ENCODE measurements around the gene POU2F1. TPM values are rescaled to one million over a fixed set of nuclear protein-coding genes. Genes with fewer than 3 reads are reported as not detected.
A peak's percentile ranks its signal among the peaks of the same experiment; 100 is the strongest.

POU2F1 gene
- total and polyA plus RNA-seq, 2 donors: 2.6 to 4.1 TPM

DNA sequence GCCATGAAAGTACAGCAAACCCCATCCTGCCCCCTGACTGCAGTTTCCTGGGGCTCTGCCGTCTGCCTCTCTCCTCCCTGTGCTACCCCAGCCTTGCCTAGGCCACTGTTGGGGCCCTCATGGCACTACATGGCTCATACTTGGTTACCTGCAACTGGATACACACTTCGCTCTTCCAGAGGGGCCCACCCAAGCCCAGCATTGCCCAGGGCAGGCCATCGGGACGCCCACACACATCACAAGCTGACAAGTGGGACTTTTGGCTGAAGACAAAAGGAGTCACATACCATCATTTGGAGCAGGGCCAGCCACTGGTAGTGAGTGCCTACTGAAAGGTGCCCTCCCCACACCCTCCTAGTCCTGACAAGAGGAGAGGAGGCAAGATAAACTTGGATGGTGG lies 214.8 kb downstream of the POU2F1 start:
- no peak overlapping the region for H3K27ac ChIP-seq (ENCODE audit: low read depth in 1 of 2, low read length in 1 of 2)
- DNase-seq (ENCODE audit: low read depth in 6 of 9, low spot score in 9 of 9): no peak
- H3K27me3 ChIP-seq (ENCODE audit: control insufficient read depth in 2 of 2, insufficient read depth in 1 of 2, low read length in 1 of 2): no peaks in the 10 kb centered on the region
- no peak overlapping the region for H3K4me3 ChIP-seq (ENCODE audit: low read length in 2 of 2)
- WGBS: 96% methylated on average over 4 of the region's 4 CpGs
- peaks cover 82 to 92% of the 10 kb centered on the region in 2 donors for H3K36me3 ChIP-seq (ENCODE audit: control insufficient read depth in 2 of 2, insufficient read depth in 2 of 2, low read length in 1 of 2)
- H3K4me1 ChIP-seq (ENCODE audit: control insufficient read depth in 2 of 2, insufficient read depth in 2 of 2, low read length in 2 of 2): peaks cover 5 to 31% of the 10 kb centered on the region in 2 donors
- peaks cover 0 to 5% of the 10 kb centered on the region in 2 donors for H3K9me3 ChIP-seq (ENCODE audit: control insufficient read depth in 2 of 2, insufficient read depth in 1 of 2, low read length in 1 of 2)

DNA sequence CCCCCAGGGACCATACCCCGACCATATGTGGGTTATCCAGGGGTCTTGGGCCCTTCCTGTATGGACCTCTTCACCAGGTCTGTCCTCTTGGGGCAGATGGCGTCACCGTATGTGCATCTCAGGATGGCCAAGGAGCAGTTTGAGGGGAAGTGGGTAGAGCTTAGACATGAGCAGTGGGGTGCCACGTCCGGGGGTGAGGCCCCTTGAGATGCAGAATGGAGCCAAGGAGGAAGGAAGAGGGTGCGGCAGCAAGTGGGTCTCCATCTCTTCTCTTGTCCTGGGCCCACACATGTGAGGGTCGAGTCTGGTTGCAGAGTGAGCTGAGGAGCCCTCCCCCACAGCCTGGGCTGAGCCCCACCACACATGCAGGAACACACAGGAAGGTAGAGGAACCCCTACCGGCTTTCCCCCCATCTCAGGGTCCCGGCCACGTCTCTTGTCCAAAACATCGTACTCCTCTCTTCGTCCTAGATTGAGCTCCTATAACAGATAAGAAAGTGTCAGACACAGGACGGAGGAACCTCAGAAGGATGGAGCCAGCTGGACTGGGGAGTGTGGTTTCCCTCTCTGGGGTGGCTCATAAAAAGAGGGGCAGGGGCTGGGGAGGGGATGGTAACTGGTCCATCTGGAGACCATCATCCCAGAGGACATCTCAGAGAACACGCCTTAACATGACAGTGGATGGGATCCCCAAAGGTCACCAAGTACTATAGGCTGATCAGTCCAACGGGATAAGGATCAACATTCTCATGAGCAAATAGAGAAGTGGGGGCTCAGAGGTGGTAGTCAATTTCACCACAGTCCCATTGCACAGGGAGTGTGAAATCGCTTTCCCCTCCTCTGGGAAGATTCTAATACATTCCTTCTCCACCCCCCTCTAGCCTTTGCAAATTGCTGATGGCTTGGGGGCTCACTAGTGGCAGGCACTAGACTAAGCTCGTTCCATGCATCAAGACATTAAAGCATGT lies 217.8 kb downstream of the POU2F1 start:
- H3K9me3 ChIP-seq (ENCODE audit: control insufficient read depth in 2 of 2, insufficient read depth in 1 of 2, low read length in 1 of 2): peaks cover 0 to 3% of the 10 kb centered on the region in 2 donors
- WGBS: 81% methylated on average over 17 of the region's 17 CpGs
- H3K4me1 ChIP-seq (ENCODE audit: control insufficient read depth in 2 of 2, insufficient read depth in 2 of 2, low read length in 2 of 2): peaks cover 13 to 48% of the 10 kb centered on the region in 2 donors
- H3K27ac ChIP-seq (ENCODE audit: low read depth in 1 of 2, low read length in 1 of 2): no peak overlapping the region
- H3K27me3 ChIP-seq (ENCODE audit: control insufficient read depth in 2 of 2, insufficient read depth in 1 of 2, low read length in 1 of 2): no peaks in the 10 kb centered on the region
- DNase-seq (ENCODE audit: low read depth in 6 of 9, low spot score in 9 of 9): no peak
- H3K36me3 ChIP-seq (ENCODE audit: control insufficient read depth in 2 of 2, insufficient read depth in 2 of 2, low read length in 1 of 2): peaks cover 66 to 83% of the 10 kb centered on the region in 2 donors
- no peak overlapping the region for H3K4me3 ChIP-seq (ENCODE audit: low read length in 2 of 2)

DNA sequence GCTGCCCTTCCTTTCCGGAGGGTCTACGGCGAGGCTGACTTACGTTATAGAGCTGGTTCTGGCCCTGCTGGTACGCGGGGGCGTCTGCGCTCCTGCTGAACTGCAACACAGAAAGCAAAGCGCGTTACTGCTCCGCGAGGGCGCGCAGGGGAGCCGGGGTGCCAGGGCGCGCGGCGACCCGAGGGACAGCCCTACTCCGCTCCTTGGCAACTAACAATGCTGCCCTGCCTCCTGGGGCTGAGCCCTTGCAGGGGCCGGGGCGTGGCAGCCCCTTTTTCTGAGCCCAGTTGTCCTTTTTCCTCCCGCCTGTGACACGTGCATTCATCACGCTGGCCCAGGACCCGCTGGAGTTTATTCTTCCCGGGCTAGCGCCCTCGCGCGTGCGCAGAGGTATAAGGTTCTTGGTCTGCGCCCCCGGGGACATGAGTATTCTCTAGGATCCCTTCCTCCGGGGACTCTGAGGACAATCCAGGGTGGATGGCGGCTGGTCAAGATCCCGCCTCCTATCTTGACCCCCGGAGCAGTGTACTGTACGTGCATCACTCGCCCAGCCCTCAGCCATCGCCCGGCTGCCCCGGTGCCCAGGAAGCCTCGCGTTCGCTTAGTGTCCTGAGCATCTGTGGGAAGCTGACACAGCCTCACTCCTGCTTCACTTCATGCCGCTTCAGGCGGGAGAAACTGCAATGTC lies 218.8 kb downstream of the POU2F1 start:
- Histone ChIP-seq H3K4me3 (ENCODE audit: low read length in 2 of 2) (peak overlapping the region in 1 of 2 donors; percentile 24), H3K27me3 (ENCODE audit: control insufficient read depth in 2 of 2, insufficient read depth in 1 of 2, low read length in 1 of 2) (no peaks in the 10 kb centered on the region), H3K36me3 (ENCODE audit: control insufficient read depth in 2 of 2, insufficient read depth in 2 of 2, low read length in 1 of 2) (peaks cover 65 to 83% of the 10 kb centered on the region in 2 donors), H3K27ac (ENCODE audit: low read depth in 1 of 2, low read length in 1 of 2) (peak overlapping the region in 1 of 2 donors; percentile 36), H3K4me1 (ENCODE audit: control insufficient read depth in 2 of 2, insufficient read depth in 2 of 2, low read length in 2 of 2) (peaks cover 15 to 57% of the 10 kb centered on the region in 2 donors), H3K9me3 (ENCODE audit: control insufficient read depth in 2 of 2, insufficient read depth in 1 of 2, low read length in 1 of 2) (peaks cover 0 to 3% of the 10 kb centered on the region in 2 donors)
- 27% methylated on average over 49 of the region's 49 CpGs for WGBS
- no peak for DNase-seq (ENCODE audit: low read depth in 6 of 9, low spot score in 9 of 9)

DNA sequence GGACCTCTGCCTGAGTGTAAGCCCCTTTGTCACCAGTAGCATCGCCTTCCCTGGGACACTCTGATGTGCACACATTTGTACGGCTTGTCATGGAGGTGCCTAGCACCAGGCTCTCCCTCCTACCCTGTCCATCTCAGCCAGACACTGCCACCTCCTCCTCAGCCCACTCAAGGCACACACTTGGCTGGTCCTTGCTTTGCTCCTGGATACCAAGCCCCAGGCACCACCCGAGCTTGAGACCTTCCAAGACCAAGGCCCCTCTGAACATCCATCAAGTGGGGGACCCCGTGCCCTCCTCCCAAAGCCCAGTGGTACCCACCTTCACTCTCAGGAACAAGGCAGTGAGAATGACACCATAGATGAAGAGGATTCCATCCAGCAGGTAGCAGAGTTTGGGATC lies 219.7 kb downstream of the POU2F1 start:
- DNase-seq (ENCODE audit: low read depth in 6 of 9, low spot score in 9 of 9): no peak
- Histone ChIP-seq H3K27me3 (ENCODE audit: control insufficient read depth in 2 of 2, insufficient read depth in 1 of 2, low read length in 1 of 2) (no peaks in the 10 kb centered on the region), H3K4me1 (ENCODE audit: control insufficient read depth in 2 of 2, insufficient read depth in 2 of 2, low read length in 2 of 2) (peaks cover 15 to 62% of the 10 kb centered on the region in 2 donors), H3K27ac (ENCODE audit: low read depth in 1 of 2, low read length in 1 of 2) (no peak overlapping the region), H3K4me3 (ENCODE audit: low read length in 2 of 2) (no peak overlapping the region), H3K9me3 (ENCODE audit: control insufficient read depth in 2 of 2, insufficient read depth in 1 of 2, low read length in 1 of 2) (peaks cover 0 to 3% of the 10 kb centered on the region in 2 donors), H3K36me3 (ENCODE audit: control insufficient read depth in 2 of 2, insufficient read depth in 2 of 2, low read length in 1 of 2) (peaks cover 62 to 79% of the 10 kb centered on the region in 2 donors)
- WGBS: 100% methylated on average over 4 of the region's 4 CpGs

DNA sequence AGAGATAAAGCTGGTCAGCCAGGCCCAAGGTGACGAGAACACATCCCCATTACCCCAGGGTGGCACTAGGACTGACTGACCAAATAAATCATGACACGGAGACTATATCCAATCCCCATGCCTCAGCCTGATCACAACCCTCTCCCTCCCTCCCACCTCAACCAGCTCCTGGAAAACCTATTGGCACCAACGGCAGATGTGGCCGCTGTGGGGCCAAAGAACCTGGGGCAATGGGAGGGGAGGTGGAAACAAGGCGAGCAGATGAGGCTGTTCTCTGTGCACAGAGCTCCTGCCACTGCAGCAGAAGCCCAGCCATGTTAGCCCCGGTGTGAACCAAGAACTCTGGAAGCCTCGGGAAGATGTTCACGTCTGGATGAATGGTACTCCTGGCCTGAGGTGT lies 220.1 kb downstream of the POU2F1 start:
- Histone ChIP-seq H3K36me3 (ENCODE audit: control insufficient read depth in 2 of 2, insufficient read depth in 2 of 2, low read length in 1 of 2) (peaks cover 60 to 75% of the 10 kb centered on the region in 2 donors), H3K4me1 (ENCODE audit: control insufficient read depth in 2 of 2, insufficient read depth in 2 of 2, low read length in 2 of 2) (peaks cover 18 to 62% of the 10 kb centered on the region in 2 donors), H3K4me3 (ENCODE audit: low read length in 2 of 2) (no peak overlapping the region), H3K27me3 (ENCODE audit: control insufficient read depth in 2 of 2, insufficient read depth in 1 of 2, low read length in 1 of 2) (no peaks in the 10 kb centered on the region), H3K27ac (ENCODE audit: low read depth in 1 of 2, low read length in 1 of 2) (no peak overlapping the region), H3K9me3 (ENCODE audit: control insufficient read depth in 2 of 2, insufficient read depth in 1 of 2, low read length in 1 of 2) (peaks cover 0 to 3% of the 10 kb centered on the region in 2 donors)
- 97% methylated on average over 8 of the region's 8 CpGs for whole genome bisulfite sequencing
- no peak for DNase-seq (ENCODE audit: low read depth in 6 of 9, low spot score in 9 of 9)

DNA sequence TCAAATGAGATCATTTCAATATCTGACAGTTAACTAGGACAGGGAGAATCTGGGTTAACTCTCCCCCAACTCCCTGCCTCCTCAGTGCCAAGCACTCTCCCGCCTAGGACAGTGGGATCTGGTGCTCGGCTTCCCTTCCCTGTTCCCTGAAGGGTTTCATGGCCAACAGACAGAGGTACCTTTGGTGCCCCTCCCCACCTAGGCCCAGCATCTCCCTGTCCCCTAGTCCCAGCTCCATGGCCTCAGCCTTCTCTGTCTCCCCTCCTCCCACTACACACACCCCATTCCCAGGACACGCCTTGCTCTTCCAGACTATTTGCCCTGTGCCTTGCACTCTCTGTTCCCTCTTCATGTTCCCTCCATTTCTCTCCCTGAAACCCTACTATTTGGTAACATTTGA lies 220.5 kb downstream of the POU2F1 start:
- Histone ChIP-seq H3K27ac (ENCODE audit: low read depth in 1 of 2, low read length in 1 of 2) (no peak overlapping the region), H3K9me3 (ENCODE audit: control insufficient read depth in 2 of 2, insufficient read depth in 1 of 2, low read length in 1 of 2) (peaks cover 0 to 3% of the 10 kb centered on the region in 2 donors), H3K4me3 (ENCODE audit: low read length in 2 of 2) (no peak overlapping the region), H3K36me3 (ENCODE audit: control insufficient read depth in 2 of 2, insufficient read depth in 2 of 2, low read length in 1 of 2) (peaks cover 60 to 71% of the 10 kb centered on the region in 2 donors), H3K4me1 (ENCODE audit: control insufficient read depth in 2 of 2, insufficient read depth in 2 of 2, low read length in 2 of 2) (peaks cover 22 to 66% of the 10 kb centered on the region in 2 donors), H3K27me3 (ENCODE audit: control insufficient read depth in 2 of 2, insufficient read depth in 1 of 2, low read length in 1 of 2) (no peaks in the 10 kb centered on the region)
- WGBS: 98% methylated on average over 3 of the region's 3 CpGs
- no peak for DNase-seq (ENCODE audit: low read depth in 6 of 9, low spot score in 9 of 9)

DNA sequence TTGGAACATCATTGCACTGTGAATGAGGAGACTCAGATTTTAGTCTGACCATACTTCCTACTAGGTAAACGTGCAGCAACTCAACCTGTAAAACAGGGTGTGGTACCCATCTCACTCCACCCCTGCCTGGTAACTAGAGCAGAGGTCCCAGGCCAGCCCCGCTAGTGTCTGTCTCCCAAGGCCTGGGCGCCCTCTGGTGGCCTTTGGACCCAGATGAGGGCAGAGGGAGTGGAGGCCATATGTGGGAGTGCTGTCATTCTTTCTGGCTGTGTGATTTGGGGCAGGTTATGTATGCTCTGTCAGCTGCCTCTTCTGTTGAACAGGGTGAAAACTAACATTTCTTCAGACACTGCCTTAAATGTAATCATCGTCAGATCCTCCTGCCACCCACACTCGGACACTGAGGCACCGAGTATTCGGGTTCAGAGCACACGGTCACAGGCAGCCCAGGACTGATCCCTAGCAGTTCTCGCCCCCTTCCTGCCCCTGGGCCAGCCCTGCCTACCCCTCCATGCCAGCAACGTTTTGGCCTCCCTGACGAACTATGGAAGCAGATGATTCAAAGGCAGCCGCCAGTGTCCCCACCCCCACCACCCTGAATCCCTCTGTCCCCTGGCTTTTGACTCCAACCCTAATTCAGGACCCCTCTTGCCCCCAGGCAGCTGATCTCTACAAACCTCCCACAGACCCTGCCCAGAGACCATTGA lies 221.6 kb downstream of the POU2F1 start:
- Histone ChIP-seq H3K27me3 (ENCODE audit: control insufficient read depth in 2 of 2, insufficient read depth in 1 of 2, low read length in 1 of 2) (no peaks in the 10 kb centered on the region), H3K4me3 (ENCODE audit: low read length in 2 of 2) (no peak overlapping the region), H3K9me3 (ENCODE audit: control insufficient read depth in 2 of 2, insufficient read depth in 1 of 2, low read length in 1 of 2) (peaks cover 0 to 3% of the 10 kb centered on the region in 2 donors), H3K4me1 (ENCODE audit: control insufficient read depth in 2 of 2, insufficient read depth in 2 of 2, low read length in 2 of 2) (peaks cover 31 to 77% of the 10 kb centered on the region in 2 donors), H3K36me3 (ENCODE audit: control insufficient read depth in 2 of 2, insufficient read depth in 2 of 2, low read length in 1 of 2) (peaks cover 54 to 66% of the 10 kb centered on the region in 2 donors), H3K27ac (ENCODE audit: low read depth in 1 of 2, low read length in 1 of 2) (peak overlapping the region; percentile 28 to 36)
- peak in 8 of 9 donors; percentile 60 to 92 (median 82) for DNase-seq (ENCODE audit: low read depth in 6 of 9, low spot score in 9 of 9)
- WGBS: 65% methylated on average over 12 of the region's 12 CpGs

DNA sequence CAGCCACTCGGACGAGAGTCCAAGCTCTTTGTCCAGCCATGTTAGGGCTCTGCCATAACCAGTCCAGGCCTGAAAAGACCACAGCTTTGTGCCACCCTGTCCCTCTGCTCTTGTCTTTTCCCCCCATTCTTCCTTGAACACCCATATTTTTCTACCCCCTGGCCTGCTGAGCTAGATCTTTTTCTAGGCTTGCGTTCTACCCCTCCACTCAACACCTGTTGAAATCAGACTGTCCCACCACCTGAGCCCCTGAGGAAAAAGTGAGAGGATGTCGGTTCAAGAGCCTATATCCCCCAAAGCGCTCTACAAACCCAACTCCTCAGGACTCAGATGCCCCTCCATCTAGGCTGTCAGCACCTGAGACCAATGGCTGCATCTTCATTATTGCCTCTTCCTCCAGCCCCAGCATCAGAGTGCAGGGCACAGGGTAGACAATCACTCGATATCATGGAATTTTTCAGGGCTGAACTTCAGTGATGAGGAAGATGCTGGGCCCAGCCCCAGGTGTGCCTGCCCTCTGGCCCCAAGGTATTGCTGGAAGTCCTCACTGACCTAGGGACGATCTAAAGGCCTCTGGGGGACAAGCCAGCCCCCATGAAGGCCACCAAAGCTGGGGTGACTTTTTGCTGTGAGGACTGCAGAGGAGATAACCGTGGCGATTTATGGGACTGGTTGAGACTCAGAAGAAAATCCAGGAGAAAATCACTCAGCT lies 222.3 kb downstream of the POU2F1 start:
- peaks cover 0 to 3% of the 10 kb centered on the region in 2 donors for H3K9me3 ChIP-seq (ENCODE audit: control insufficient read depth in 2 of 2, insufficient read depth in 1 of 2, low read length in 1 of 2)
- H3K27ac ChIP-seq (ENCODE audit: low read depth in 1 of 2, low read length in 1 of 2): peak overlapping the region; percentile 33 to 36
- peaks cover 38 to 83% of the 10 kb centered on the region in 2 donors for H3K4me1 ChIP-seq (ENCODE audit: control insufficient read depth in 2 of 2, insufficient read depth in 2 of 2, low read length in 2 of 2)
- H3K36me3 ChIP-seq (ENCODE audit: control insufficient read depth in 2 of 2, insufficient read depth in 2 of 2, low read length in 1 of 2): peaks cover 53 to 63% of the 10 kb centered on the region in 2 donors
- H3K4me3 ChIP-seq (ENCODE audit: low read length in 2 of 2): no peak overlapping the region
- no peak for DNase-seq (ENCODE audit: low read depth in 6 of 9, low spot score in 9 of 9)
- 96% methylated on average over 9 of the region's 9 CpGs for WGBS
- H3K27me3 ChIP-seq (ENCODE audit: control insufficient read depth in 2 of 2, insufficient read depth in 1 of 2, low read length in 1 of 2): no peaks in the 10 kb centered on the region

Data from thymus (tissue), 11 donors.